GM12892 (cell line): ENCODE data around the gene ELANE.

Experiments used
- POLR2A ChIP-seq: IDR thresholded peaks from 2 replicates; pipeline ENCODE4 v1.6.1; 2011; ENCODE audit warnings: low read depth, low read length, control low read depth
- TAF1 ChIP-seq: IDR thresholded peaks from 2 replicates; pipeline ENCODE4 v1.6.1; 2011; ENCODE audit warnings: low read depth, mild to moderate bottlenecking, control low read depth, low read length, borderline replicate concordance

- TF ChIP-seq POLR2A: no peak
- TF ChIP-seq TAF1: no peak
Measured at GRCh38 chr19:855142-855541, 3.0 kb downstream of the ELANE start.
